Gastroesophageal sphincter (tissue), 4 donors: ENCODE results near the gene KLHL42. TPM values are rescaled to one million over a fixed set of nuclear protein-coding genes. Genes with fewer than 3 reads are reported as not detected.
"Not testable (repeated sequence)": the region's sequence is repeated elsewhere in the genome, so short reads cannot be mapped to it uniquely, and the experiment has no call there.

ENCODE experiments used
- ATAC-seq: fragments of 150-250 bp; one replicate; pipeline ENCODE4 v1.9.1; 2016; ENCODE audit warnings: mild to moderate bottlenecking, moderate library complexity
- H3K27ac ChIP-seq, 4 donors: fragments of 200-600 bp; sonication (generic) in 3 of 4; 1 replicate in 3 of 4; 2 replicates in 1 of 4; pipeline ENCODE4 v1.5.1; 2016 to 2019
- H3K27me3 ChIP-seq: fragments of 200-600 bp; sonication (generic); one replicate; pipeline ENCODE4 v1.5.1; 2019
- H3K36me3 ChIP-seq, 2 donors: fragments of 200-600 bp; sonication (generic); one replicate each; pipeline ENCODE4 v1.5.1; 2019; ENCODE audit warnings: control low read depth in 1 of 2
- H3K4me1 ChIP-seq, 3 donors: fragments of 200-600 bp; sonication (generic); 1 replicate in 2 of 3; 2 replicates in 1 of 3; pipeline ENCODE4 v1.5.1; 2016 to 2019; ENCODE audit warnings: control low read depth in 2 of 3
- H3K4me3 ChIP-seq, 2 donors: fragments of 200-600 bp; sonication (generic); one replicate each; pipeline ENCODE4 v1.5.1; 2019; ENCODE audit warnings: mild to moderate bottlenecking in 1 of 2, moderate library complexity in 1 of 2
- H3K9me3 ChIP-seq, 3 donors: fragments of 200-600 bp; sonication (generic); one replicate each; pipeline ENCODE4 v1.5.1; 2017 to 2019; ENCODE audit warnings: control low read depth in 2 of 3
- EP300 ChIP-seq: sonication (generic); formaldehyde crosslinking; IDR thresholded peaks from one replicate; pipeline ENCODE4 v1.6.1; 2017; ENCODE audit warnings: antibody characterized with exemption, mild to moderate bottlenecking
- POLR2A ChIP-seq, 2 donors: fragments of 450-650 bp; IDR thresholded peaks; one replicate each; pipeline ENCODE4 v1.6.1; 2017; ENCODE audit warnings: antibody characterized with exemption in 2 of 2, mild to moderate bottlenecking in 2 of 2, moderate library complexity in 1 of 2
- POLR2AphosphoS5 ChIP-seq: sonication (generic); formaldehyde crosslinking; IDR thresholded peaks from one replicate; pipeline ENCODE4 v1.6.1; 2017; ENCODE audit warnings: antibody characterized with exemption
- WGBS, 2 donors: methylation state at CpG; one replicate each; pipeline ENCODE4 v1.1.5; 2018; ENCODE audit warnings: low coverage in 1 of 2; 5-methylcytosine and 5-hydroxymethylcytosine counted together
- total RNA-seq, 4 donors: library from RNA; depleted of rRNA; stranded (reverse); fragments of >200 nt; gene quantifications; one replicate each; pipeline ENCODE4 v1.1.0, GENCODE V29; 2016
- TF ChIP-seq, protein P1 (sequence below), 4 experiments: fragments of 200-600 bp in 2 of 4; fragments of 450-650 bp in 2 of 4; sonication (generic) in 1 of 4; IDR thresholded peaks; one replicate each; pipeline ENCODE4 v1.5.1; 2017 to 2019; ENCODE audit warnings: antibody characterized with exemption in 4 of 4, mild to moderate bottlenecking in 2 of 4, moderate library complexity in 2 of 4

The KLHL42 gene
- total RNA-seq, 4 donors from 2014 or later: 63.9 to 121 (median 89.3) TPM

DNA sequence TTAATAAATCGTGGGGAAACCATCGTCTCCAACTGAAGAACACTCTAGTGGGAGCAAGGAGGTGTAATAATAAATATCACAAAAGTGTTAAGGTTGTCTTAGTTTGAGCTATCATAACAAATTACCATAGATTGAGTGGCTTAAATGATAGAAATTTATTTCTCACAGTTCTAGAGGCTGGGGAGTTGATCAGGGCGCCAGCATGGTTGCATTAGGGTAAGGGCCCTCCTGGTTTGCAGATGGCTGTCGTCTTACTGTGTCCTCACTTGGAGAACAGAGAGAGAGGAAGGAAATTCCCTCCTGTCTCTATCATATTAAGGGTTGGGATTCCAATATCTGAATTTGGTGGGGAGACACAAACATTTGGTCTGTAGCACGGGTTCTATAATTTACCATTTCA, 36.4 kb upstream of the KLHL42 start:
- peaks cover 3 to 17% (median 10%) of the 10 kb centered on the region in 3 donors for H3K4me1 ChIP-seq
- 95 to 96% methylated on average over 3 to 5 of the region's 5 CpGs for WGBS, 2 donors
- no peak for ATAC-seq
- H3K4me3 ChIP-seq: no peak overlapping the region
- no peaks in the 10 kb centered on the region for H3K27me3 ChIP-seq
- TF ChIP-seq EP300 (no peak), POLR2A (IDR thresholded peaks at IDR 0.05) (no peak), POLR2AphosphoS5 (no peak)
- TF ChIP-seq, protein P1, sequence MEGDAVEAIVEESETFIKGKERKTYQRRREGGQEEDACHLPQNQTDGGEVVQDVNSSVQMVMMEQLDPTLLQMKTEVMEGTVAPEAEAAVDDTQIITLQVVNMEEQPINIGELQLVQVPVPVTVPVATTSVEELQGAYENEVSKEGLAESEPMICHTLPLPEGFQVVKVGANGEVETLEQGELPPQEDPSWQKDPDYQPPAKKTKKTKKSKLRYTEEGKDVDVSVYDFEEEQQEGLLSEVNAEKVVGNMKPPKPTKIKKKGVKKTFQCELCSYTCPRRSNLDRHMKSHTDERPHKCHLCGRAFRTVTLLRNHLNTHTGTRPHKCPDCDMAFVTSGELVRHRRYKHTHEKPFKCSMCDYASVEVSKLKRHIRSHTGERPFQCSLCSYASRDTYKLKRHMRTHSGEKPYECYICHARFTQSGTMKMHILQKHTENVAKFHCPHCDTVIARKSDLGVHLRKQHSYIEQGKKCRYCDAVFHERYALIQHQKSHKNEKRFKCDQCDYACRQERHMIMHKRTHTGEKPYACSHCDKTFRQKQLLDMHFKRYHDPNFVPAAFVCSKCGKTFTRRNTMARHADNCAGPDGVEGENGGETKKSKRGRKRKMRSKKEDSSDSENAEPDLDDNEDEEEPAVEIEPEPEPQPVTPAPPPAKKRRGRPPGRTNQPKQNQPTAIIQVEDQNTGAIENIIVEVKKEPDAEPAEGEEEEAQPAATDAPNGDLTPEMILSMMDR (IDR thresholded peaks at IDR 0.05): no peak
- H3K9me3 ChIP-seq: no peaks in the 10 kb centered on the region
- no peak overlapping the region for H3K27ac ChIP-seq
- peaks cover 0 to 54% of the 10 kb centered on the region in 2 donors for H3K36me3 ChIP-seq

DNA sequence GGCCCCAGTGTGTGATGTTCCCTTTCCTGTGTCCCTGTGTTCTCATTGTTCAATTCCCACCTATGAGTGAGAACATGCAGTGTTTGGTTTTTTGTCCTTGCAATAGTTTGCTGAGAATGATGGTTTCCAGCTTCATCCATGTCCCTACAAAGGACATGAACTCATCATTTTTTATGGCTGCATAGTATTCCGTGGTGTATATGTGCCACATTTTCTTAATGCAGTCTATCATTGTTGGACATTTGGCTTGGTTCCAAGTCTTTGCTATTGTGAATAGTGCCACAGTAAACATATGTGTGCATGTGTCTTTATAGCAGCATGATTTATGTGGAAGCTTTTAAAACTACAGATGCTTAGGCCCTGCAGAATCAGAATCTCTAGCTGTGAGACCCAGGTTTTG, 34.3 kb upstream of the KLHL42 start:
- H3K4me3 ChIP-seq, H3K27me3 ChIP-seq, H3K9me3 ChIP-seq, ATAC-seq, H3K27ac ChIP-seq: not testable (repeated sequence)
- peaks cover 0 to 33% of the 10 kb centered on the region in 2 donors for H3K36me3 ChIP-seq
- WGBS, 2 donors: 83% methylated on average over 1 of the region's 1 CpG; no CpG with 5 or more reads in 1 of the 2 donors
- peaks cover 3 to 20% (median 10%) of the 10 kb centered on the region in 3 donors for H3K4me1 ChIP-seq

DNA sequence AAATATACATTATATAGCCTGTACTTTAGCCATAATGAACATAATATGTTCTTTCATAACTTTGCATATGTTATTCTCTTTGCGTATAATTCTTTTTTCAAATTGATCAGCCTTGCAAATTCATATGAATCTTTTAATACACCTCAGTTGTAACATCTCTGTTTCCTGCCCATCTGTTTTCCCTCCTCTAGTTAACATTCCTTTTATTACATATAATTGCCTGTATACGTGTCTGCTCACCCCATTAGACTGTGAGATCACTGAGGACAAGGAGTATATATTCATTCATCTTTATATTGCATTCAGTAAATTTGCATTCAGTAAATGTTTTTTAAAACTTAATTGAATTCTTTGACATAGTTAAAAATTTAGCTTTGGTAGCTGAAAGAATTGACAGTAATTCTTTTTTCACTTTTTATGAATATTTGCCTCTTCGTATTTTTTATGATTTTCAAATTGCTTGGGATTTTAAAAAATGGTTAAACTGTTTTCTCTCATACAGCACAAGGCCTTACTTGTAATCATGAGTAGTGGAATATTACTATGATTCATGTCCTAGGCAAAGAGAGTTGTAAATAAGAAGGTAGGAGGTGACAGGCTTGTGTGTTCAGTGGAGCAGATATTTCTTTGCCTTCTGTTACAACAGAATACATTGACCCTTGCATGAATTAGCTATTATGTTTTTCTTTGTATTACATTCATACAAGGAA, 32.8 kb upstream of the KLHL42 start:
- no peaks in the 10 kb centered on the region for H3K27me3 ChIP-seq
- no peak overlapping the region for H3K4me3 ChIP-seq
- ATAC-seq: peak; percentile 72
- 75 to 100% methylated on average over 1 to 3 of the region's 3 CpGs for WGBS, 2 donors
- peaks cover 0 to 30% of the 10 kb centered on the region in 2 donors for H3K36me3 ChIP-seq
- H3K9me3 ChIP-seq: no peaks in the 10 kb centered on the region
- H3K27ac ChIP-seq: peak overlapping the region; percentile 70 to 93 (median 84)
- no peak for TF ChIP-seq POLR2A (IDR thresholded peaks at IDR 0.05)
- TF ChIP-seq, protein P1 (IDR thresholded peaks at IDR 0.05): no peak
- TF ChIP-seq POLR2AphosphoS5: no peak
- peaks cover 3 to 20% (median 10%) of the 10 kb centered on the region in 3 donors for H3K4me1 ChIP-seq

DNA sequence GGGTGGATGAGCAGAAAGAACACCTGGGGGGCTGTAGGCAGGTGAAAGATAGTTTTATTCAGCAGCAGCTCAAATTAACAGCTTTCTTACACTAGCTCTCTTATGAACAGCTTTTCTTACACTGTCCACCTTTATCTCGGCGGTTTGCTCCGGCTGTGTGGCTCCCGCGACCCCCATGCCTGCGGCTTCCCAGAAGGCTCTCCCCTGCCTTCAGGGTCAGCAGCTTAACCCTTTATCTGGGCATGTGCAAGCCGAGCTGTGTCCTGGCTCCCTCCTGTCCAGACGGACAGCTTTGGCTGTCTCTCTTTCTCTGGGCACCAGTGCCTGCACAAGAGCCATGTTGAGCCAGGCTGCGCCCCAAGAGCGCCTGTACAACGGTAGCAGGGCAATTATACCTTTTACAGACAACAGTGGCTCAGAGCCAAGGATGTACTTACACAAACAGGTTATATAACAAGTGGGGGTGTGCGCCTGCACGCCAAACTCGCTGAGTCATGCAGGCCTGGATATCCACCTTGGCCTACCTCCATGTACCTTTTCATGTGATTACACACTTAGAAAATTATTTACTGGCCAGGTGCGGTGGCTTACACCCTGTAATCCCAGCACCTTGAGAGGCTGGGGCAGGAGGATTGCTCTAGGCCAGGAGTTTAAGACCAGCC, 28.5 kb upstream of the KLHL42 start:
- H3K4me3 ChIP-seq: no peak overlapping the region
- TF ChIP-seq, protein P1 (IDR thresholded peaks at IDR 0.05): no peak
- TF ChIP-seq POLR2AphosphoS5 (no peak), EP300 (no peak), POLR2A (IDR thresholded peaks at IDR 0.05) (no peak)
- no peaks in the 10 kb centered on the region for H3K27me3 ChIP-seq
- H3K9me3 ChIP-seq: no peaks in the 10 kb centered on the region
- peaks cover 0 to 35% of the 10 kb centered on the region in 2 donors for H3K36me3 ChIP-seq
- ATAC-seq: no peak
- H3K27ac ChIP-seq: no peak overlapping the region
- 80 to 81% methylated on average over 2 to 4 of the region's 15 CpGs for WGBS, 2 donors
- peaks cover 3 to 20% (median 10%) of the 10 kb centered on the region in 3 donors for H3K4me1 ChIP-seq

DNA sequence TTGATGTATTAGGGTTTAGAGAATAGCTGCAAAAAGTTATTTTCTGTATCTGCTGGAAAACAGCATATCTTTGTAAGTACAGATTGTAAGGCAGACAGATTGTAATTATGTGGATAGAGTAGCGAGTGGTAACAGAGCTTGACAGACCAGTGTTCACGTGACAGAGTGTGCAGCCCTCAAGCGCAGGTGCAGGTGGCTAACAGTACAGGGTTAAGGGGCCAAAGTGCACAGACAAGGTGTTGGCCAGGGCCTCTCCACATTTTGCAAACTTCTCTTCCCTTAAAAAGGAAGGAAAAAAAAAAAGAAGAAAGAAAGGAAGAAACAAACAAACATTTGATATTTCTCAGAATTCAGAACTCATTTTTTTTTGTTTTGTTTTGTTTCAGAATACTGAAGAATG, 25.2 kb upstream of the KLHL42 start:
- no peaks in the 10 kb centered on the region for H3K4me1 ChIP-seq
- peaks cover 0 to 42% of the 10 kb centered on the region in 2 donors for H3K36me3 ChIP-seq
- WGBS, 2 donors: 83 to 86% methylated on average over 3 of the region's 3 CpGs
- no peak overlapping the region for H3K4me3 ChIP-seq
- TF ChIP-seq, protein P1 (IDR thresholded peaks at IDR 0.05): no peak
- TF ChIP-seq EP300: no peak
- no peak for TF ChIP-seq POLR2AphosphoS5
- TF ChIP-seq POLR2A (IDR thresholded peaks at IDR 0.05): no peak
- no peaks in the 10 kb centered on the region for H3K9me3 ChIP-seq
- no peak overlapping the region for H3K27ac ChIP-seq
- no peak for ATAC-seq
- no peaks in the 10 kb centered on the region for H3K27me3 ChIP-seq
